Astrocyte (in vitro differentiated cells and primary cell): ENCODE measurements around the gene LYZL6. TPM values are rescaled to one million over a fixed set of nuclear protein-coding genes. Genes with fewer than 3 reads are reported as not detected.
"Not testable (repeated sequence)": the region's sequence is repeated elsewhere in the genome, so short reads cannot be mapped to it uniquely, and the experiment has no call there.

ENCODE experiments used
- DNase-seq: peaks from one replicate; pipeline ENCODE4 v3.0.0-alpha.2; 2010; ENCODE audit warnings: low read depth
- FAIRE-seq: peaks from 2 replicates; lab custom pipeline; 2011; peaks lifted over from hg19 to GRCh38; lab: Jason Lieb, UNC
- H2AFZ ChIP-seq: 2 replicates; pipeline ENCODE4 v1.6.0; 2012; ENCODE audit warnings: low read depth, low read length, inconsistent platforms
- H3K27ac ChIP-seq: 2 replicates; pipeline ENCODE4 v1.5.1; 2011; ENCODE audit warnings: low read depth, low read length, inconsistent platforms
- H3K27me3 ChIP-seq: 2 replicates; pipeline ENCODE4 v1.6.0; 2011; ENCODE audit warnings: low read length, inconsistent platforms; ENCODE audit not compliant: insufficient read depth
- H3K36me3 ChIP-seq: 2 replicates; pipeline ENCODE4 v1.5.1; 2011; ENCODE audit warnings: low read length, inconsistent platforms; ENCODE audit not compliant: insufficient read depth
- H3K4me1 ChIP-seq: 2 replicates; pipeline ENCODE4 v1.5.1; 2011; ENCODE audit warnings: low read length, inconsistent platforms; ENCODE audit not compliant: insufficient read depth
- H3K4me2 ChIP-seq: 2 replicates; pipeline ENCODE4 v1.6.0; 2012; ENCODE audit warnings: low read length, inconsistent platforms
- H3K4me3 ChIP-seq: 2 replicates; pipeline ENCODE4 v1.5.1; 2011; ENCODE audit warnings: low read depth, mild to moderate bottlenecking, low read length, inconsistent platforms; ENCODE audit not compliant: insufficient read depth
- H3K79me2 ChIP-seq: 2 replicates; pipeline ENCODE4 v1.6.0; 2012; ENCODE audit warnings: mild to moderate bottlenecking, low read length, inconsistent platforms; ENCODE audit not compliant: insufficient read depth
- H3K9ac ChIP-seq: 2 replicates; pipeline ENCODE4 v1.6.0; 2012; ENCODE audit warnings: mild to moderate bottlenecking, low read length, inconsistent platforms
- H3K9me3 ChIP-seq: 2 replicates; pipeline ENCODE4 v1.5.1; 2012; ENCODE audit warnings: low read depth, mild to moderate bottlenecking, low read length, inconsistent platforms; ENCODE audit not compliant: insufficient read depth
- H4K20me1 ChIP-seq: 2 replicates; pipeline ENCODE4 v1.6.0; 2012; ENCODE audit warnings: low read length, inconsistent platforms; ENCODE audit not compliant: insufficient read depth
- H3K27ac Mint-ChIP-seq: one replicate; pipeline ENCODE4 v1.8.0; 2021; ENCODE audit warnings: mild to moderate bottlenecking, mixed read lengths; ENCODE audit not compliant: unreplicated experiment
- H3K27me3 Mint-ChIP-seq: one replicate; pipeline ENCODE4 v1.8.0; 2021; ENCODE audit warnings: low read depth, mixed read lengths; ENCODE audit not compliant: unreplicated experiment
- H3K36me3 Mint-ChIP-seq: one replicate; pipeline ENCODE4 v1.8.0; 2021; ENCODE audit warnings: low read depth, mixed read lengths; ENCODE audit not compliant: unreplicated experiment
- H3K4me1 Mint-ChIP-seq: one replicate; pipeline ENCODE4 v1.8.0; 2021; ENCODE audit warnings: low read depth, mixed read lengths; ENCODE audit not compliant: unreplicated experiment
- H3K4me3 Mint-ChIP-seq: one replicate; pipeline ENCODE4 v1.8.0; 2021; ENCODE audit warnings: mild to moderate bottlenecking, moderate library complexity, mixed read lengths; ENCODE audit not compliant: unreplicated experiment
- H3K9me3 Mint-ChIP-seq: one replicate; pipeline ENCODE4 v1.8.0; 2021; ENCODE audit warnings: mild to moderate bottlenecking, mixed read lengths; ENCODE audit not compliant: unreplicated experiment
- EZH2 ChIP-seq: IDR thresholded peaks from 2 replicates; pipeline ENCODE4 v1.6.1; 2012; ENCODE audit warnings: mild to moderate bottlenecking, low read length, inconsistent platforms; ENCODE audit not compliant: insufficient read depth
- total RNA-seq: library from RNA; stranded (reverse); gene quantifications from 2 replicates; pipeline ENCODE4 v1.2.1, GENCODE V29; 2021
- TF ChIP-seq, protein P1 (sequence below): IDR thresholded peaks from 2 replicates; pipeline ENCODE4 v1.5.1; 2011; ENCODE audit warnings: low read depth, mild to moderate bottlenecking, inconsistent platforms, low read length, moderate library complexity; ENCODE audit not compliant: insufficient read depth

The LYZL6 gene
- total RNA-seq, 1 donor from 2014 or later, result not detected

DNA sequence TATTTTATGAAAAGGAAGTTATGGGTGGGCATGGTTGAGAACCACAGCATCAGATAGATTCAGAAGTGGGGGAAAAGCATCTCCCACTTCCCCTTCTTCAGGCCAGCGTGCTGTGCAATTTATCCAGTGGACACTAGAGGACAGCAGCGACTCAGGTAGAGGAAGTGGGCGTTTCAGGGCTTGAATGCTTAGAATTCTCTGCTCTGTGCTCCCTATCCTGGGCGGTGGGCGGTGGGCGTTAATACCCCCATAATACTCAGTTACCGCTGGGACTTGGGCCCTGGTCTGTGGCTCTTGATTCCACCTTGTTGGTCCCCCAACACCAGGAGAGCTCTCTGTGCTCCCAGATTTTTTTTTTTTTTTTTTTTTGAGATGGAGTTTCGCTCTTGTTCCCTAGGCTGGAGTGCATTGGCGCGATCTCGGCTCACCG, 3.7 kb upstream of the LYZL6 start:
- peak overlapping the region; percentile 43 for H3K4me2 ChIP-seq
- H3K4me3 Mint-ChIP-seq, result no peak overlapping the region

DNA sequence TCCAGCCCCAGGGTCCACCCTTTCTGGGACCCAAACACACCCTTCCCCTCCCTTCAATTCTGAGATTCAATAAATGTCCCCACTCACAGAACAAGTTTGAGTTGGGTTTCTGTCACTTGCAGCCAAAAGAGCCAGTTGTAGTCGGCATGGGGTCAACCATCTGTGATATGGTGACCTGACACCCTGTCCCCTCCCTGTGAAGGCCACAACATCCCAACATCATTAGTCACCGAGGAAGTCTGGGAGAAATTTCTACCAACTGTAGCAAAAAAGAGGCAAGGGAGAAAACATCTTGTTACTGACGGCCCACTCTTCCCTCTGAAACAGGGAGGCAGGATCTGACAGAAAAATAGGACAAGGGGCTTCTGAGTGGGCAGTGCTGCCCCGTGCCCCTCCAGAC, 638 bp upstream of the LYZL6 start:
- no peaks in the 10 kb centered on the region for H4K20me1 ChIP-seq
- no peaks in the 10 kb centered on the region for H3K36me3 Mint-ChIP-seq
- H3K9ac ChIP-seq, result no peak overlapping the region
- no peaks in the 10 kb centered on the region for H3K9me3 ChIP-seq
- H3K27ac ChIP-seq, result no peak overlapping the region
- no peak overlapping the region for H3K4me3 Mint-ChIP-seq
- H3K27me3 Mint-ChIP-seq, result no peaks in the 10 kb centered on the region
- H3K79me2 ChIP-seq, result no peaks in the 10 kb centered on the region
- DNase-seq (no peak), FAIRE-seq (no peak)
- no peak for TF ChIP-seq EZH2
- TF ChIP-seq, protein P1, sequence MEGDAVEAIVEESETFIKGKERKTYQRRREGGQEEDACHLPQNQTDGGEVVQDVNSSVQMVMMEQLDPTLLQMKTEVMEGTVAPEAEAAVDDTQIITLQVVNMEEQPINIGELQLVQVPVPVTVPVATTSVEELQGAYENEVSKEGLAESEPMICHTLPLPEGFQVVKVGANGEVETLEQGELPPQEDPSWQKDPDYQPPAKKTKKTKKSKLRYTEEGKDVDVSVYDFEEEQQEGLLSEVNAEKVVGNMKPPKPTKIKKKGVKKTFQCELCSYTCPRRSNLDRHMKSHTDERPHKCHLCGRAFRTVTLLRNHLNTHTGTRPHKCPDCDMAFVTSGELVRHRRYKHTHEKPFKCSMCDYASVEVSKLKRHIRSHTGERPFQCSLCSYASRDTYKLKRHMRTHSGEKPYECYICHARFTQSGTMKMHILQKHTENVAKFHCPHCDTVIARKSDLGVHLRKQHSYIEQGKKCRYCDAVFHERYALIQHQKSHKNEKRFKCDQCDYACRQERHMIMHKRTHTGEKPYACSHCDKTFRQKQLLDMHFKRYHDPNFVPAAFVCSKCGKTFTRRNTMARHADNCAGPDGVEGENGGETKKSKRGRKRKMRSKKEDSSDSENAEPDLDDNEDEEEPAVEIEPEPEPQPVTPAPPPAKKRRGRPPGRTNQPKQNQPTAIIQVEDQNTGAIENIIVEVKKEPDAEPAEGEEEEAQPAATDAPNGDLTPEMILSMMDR, result no peak
- peaks cover 14% of the 10 kb centered on the region for H3K4me1 Mint-ChIP-seq
- H3K36me3 ChIP-seq, result no peaks in the 10 kb centered on the region
- H2AFZ ChIP-seq, result no peak overlapping the region
- H3K27me3 ChIP-seq, result peaks cover 2% of the 10 kb centered on the region
- H3K9me3 Mint-ChIP-seq, result no peaks in the 10 kb centered on the region
- no peak overlapping the region for H3K27ac Mint-ChIP-seq
- H3K4me1 ChIP-seq, result no peaks in the 10 kb centered on the region
- H3K4me2 ChIP-seq, result no peak overlapping the region
- H3K4me3 ChIP-seq, result no peak overlapping the region

More for the DNA sequence above, 3.7 kb upstream of the LYZL6 start:
- no peak overlapping the region for H3K4me3 ChIP-seq
- H3K27ac ChIP-seq, result no peak overlapping the region
- no peak for TF ChIP-seq EZH2
- TF ChIP-seq, protein P1, result peak; percentile 79
- H3K4me1 ChIP-seq, result no peaks in the 10 kb centered on the region
- no peaks in the 10 kb centered on the region for H3K9me3 ChIP-seq
- peaks cover 3% of the 10 kb centered on the region for H3K27me3 Mint-ChIP-seq
- H3K36me3 Mint-ChIP-seq, result no peaks in the 10 kb centered on the region
- H3K36me3 ChIP-seq, result no peaks in the 10 kb centered on the region
- peak; percentile 14 for DNase-seq
- H3K9ac ChIP-seq, result no peak overlapping the region
- no peaks in the 10 kb centered on the region for H3K9me3 Mint-ChIP-seq
- H4K20me1 ChIP-seq, result no peaks in the 10 kb centered on the region
- peak overlapping the region; percentile 30 for H2AFZ ChIP-seq
- no peaks in the 10 kb centered on the region for H3K79me2 ChIP-seq
- no peak overlapping the region for H3K27ac Mint-ChIP-seq
- no peak for FAIRE-seq
- H3K4me1 Mint-ChIP-seq, result peaks cover 14% of the 10 kb centered on the region
- peaks cover 2% of the 10 kb centered on the region for H3K27me3 ChIP-seq

- no peak overlapping the region for H3K4me3 Mint-ChIP-seq
- no peak overlapping the region for H3K27ac Mint-ChIP-seq
- FAIRE-seq, result no peak
These were observed 826 bp downstream of the LYZL6 start for GRCh38 chr17:35942588-35943186.

DNA sequence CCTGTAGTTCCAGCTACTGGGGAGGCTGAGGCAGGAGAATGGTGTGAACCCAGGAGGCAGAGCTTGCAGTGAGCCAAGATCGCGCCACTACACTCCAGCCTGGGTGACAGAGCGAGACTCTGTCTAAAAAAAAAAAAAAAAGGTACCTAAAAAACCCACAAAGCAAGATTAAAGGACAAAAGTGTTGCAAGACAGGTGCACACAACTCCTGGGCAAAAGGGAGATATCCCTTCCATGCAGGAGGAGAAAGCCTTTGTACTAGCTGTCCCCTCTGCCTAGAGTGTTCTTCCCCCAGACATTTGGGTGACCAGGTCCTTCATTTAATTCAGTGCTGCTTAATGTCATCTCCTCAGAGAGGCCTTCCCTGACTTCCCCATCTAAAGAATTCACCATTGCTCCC, 5.0 kb downstream of the LYZL6 start:
- not testable (repeated sequence) for H3K36me3 ChIP-seq, H3K79me2 ChIP-seq, H3K27me3 Mint-ChIP-seq, FAIRE-seq, H3K27ac ChIP-seq, H3K27ac Mint-ChIP-seq, DNase-seq, H2AFZ ChIP-seq, H4K20me1 ChIP-seq, H3K9ac ChIP-seq, H3K27me3 ChIP-seq, H3K4me1 ChIP-seq, H3K4me3 Mint-ChIP-seq, H3K9me3 Mint-ChIP-seq, H3K4me1 Mint-ChIP-seq, H3K4me3 ChIP-seq, H3K4me2 ChIP-seq, H3K36me3 Mint-ChIP-seq, H3K9me3 ChIP-seq

More at GRCh38 chr17:35942588-35943186, 826 bp downstream of the LYZL6 start:
- H3K79me2 ChIP-seq, result no peaks in the 10 kb centered on the region
- H2AFZ ChIP-seq, result no peak overlapping the region
- H3K4me2 ChIP-seq, result no peak overlapping the region
- H3K27me3 ChIP-seq, result peaks cover 2% of the 10 kb centered on the region
- Mint-ChIP-seq H3K4me1 (peaks cover 14% of the 10 kb centered on the region), H3K27me3 (no peaks in the 10 kb centered on the region), H3K9me3 (no peaks in the 10 kb centered on the region), H3K36me3 (no peaks in the 10 kb centered on the region)
- DNase-seq, result no peak
- no peaks in the 10 kb centered on the region for H4K20me1 ChIP-seq
- no peaks in the 10 kb centered on the region for H3K36me3 ChIP-seq
- H3K9me3 ChIP-seq, result no peaks in the 10 kb centered on the region
- no peak overlapping the region for H3K27ac ChIP-seq
- no peak for TF ChIP-seq EZH2
- TF ChIP-seq, protein P1, result no peak
- H3K4me1 ChIP-seq, result no peaks in the 10 kb centered on the region
- H3K4me3 ChIP-seq, result no peak overlapping the region
- H3K9ac ChIP-seq, result no peak overlapping the region
